Large intestine (tissue), 3 donors: ENCODE results near the gene QTRT2. TPM values are rescaled to one million over a fixed set of nuclear protein-coding genes. Genes with fewer than 3 reads are reported as not detected.
A peak's percentile ranks its signal among the peaks of the same experiment; 100 is the strongest.

Source experiments
- DNase-seq, 2 donors: peaks; one replicate each; pipeline versions ENCODE4 v3.0.0 to v3.0.0-alpha.2; 2013
- H3K27ac ChIP-seq: one replicate; pipeline ENCODE4 v1.5.1; 2013; ENCODE audit warnings: low read length
- H3K27me3 ChIP-seq: 2 replicates; pipeline ENCODE4 v1.6.1; 2013; ENCODE audit warnings: low read length; ENCODE audit not compliant: control insufficient read depth, insufficient read depth
- H3K36me3 ChIP-seq: 2 replicates; pipeline ENCODE4 v1.6.1; 2013; ENCODE audit warnings: low read length; ENCODE audit not compliant: control insufficient read depth, insufficient read depth
- H3K4me1 ChIP-seq: one replicate; pipeline ENCODE4 v1.6.1; 2013; ENCODE audit warnings: low read length; ENCODE audit not compliant: control insufficient read depth, insufficient read depth
- H3K4me3 ChIP-seq: one replicate; pipeline ENCODE4 v1.5.1; 2013; ENCODE audit warnings: low read length
- H3K9me3 ChIP-seq: one replicate; pipeline ENCODE4 v1.6.1; 2013; ENCODE audit warnings: mild to moderate bottlenecking, low read depth, low read length, moderate library complexity; ENCODE audit not compliant: control insufficient read depth
- WGBS: methylation state at CpG from one replicate; pipeline ENCODE4 v1.1.5; 2013; ENCODE audit warnings: low lambda C conversion rate; ENCODE audit not compliant: insufficient coverage; 5-methylcytosine and 5-hydroxymethylcytosine counted together
- polyA plus RNA-seq: library from polyadenylated mRNA; unstranded; fragments of 120-200 nt; gene quantifications from one replicate; pipeline ENCODE4 v1.2.1, GENCODE V29; 2013

QTRT2 gene
- polyA plus RNA-seq, 1 donor = 24.7 TPM

DNA sequence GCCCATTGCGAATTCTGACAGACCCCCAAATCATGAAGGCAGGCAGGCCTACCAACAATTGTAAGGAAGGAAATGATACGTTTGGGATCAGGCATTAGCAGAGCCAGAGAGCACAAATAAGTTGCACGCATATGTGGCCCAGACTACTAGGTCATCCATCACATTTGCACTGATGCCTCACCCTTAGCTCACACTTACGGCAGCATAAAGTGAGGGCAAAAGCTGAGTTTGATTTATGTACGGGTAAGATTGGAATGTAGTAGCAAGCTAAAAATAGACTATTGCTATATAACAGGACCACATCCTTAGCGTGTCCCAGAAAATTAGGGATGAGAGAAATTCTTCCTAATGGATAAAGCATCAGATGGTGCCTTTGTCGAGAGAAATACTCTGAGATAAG lies 58.6 kb downstream of the QTRT2 start:
- Histone ChIP-seq H3K4me3 (no peak overlapping the region), H3K27ac (no peak overlapping the region), H3K27me3 (no peaks in the 10 kb centered on the region), H3K4me1 (peaks cover 7% of the 10 kb centered on the region), H3K9me3 (no peaks in the 10 kb centered on the region), H3K36me3 (no peaks in the 10 kb centered on the region)
- no peak for DNase-seq
- WGBS = no CpG with 5 or more reads among the region's 7 CpGs

DNA sequence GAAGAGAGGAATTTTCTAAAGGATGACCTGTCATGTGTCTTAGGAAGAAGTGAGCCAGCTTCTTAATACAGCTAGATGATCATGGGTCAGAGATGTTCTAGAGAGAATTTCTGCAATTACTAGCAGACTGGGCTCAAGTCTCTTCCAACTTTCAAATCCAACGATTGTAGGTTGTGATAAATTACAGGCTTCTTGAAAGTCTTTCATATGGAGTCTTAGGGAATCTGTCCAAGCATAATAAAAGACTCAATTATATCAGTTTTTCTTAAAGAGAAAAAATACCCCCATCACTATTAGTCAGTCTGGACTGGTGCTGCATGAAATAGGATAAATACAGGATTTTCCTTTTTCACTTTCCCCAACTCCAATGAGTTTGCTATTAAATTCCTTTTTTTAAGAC lies 63.2 kb downstream of the QTRT2 start:
- DNase-seq = no peak
- no peaks in the 10 kb centered on the region for H3K9me3 ChIP-seq
- peaks cover 7% of the 10 kb centered on the region for H3K4me1 ChIP-seq
- H3K27me3 ChIP-seq = no peaks in the 10 kb centered on the region
- H3K27ac ChIP-seq = no peak overlapping the region
- WGBS = no CpG with 5 or more reads among the region's 1 CpG
- H3K4me3 ChIP-seq = no peak overlapping the region
- no peaks in the 10 kb centered on the region for H3K36me3 ChIP-seq

DNA sequence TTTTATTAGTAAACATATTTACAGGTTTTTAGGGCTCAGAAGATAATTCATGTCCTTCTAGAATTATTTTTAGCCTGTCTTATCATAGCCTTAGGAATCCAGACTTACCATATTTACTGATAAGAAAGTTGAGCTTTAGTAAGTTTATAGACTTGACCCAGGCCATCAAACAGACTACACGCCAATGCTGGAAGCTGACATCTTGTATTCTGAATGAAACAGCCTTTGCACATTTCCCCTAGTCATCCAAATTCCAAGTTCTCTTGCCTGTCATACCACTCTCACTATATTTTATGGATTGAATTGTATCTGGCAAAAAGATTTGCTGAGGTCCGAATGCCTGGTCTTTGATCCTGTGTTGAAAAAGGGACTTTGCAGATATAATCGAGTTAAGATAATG lies 63.7 kb downstream of the QTRT2 start:
- Histone ChIP-seq H3K4me1 (peaks cover 7% of the 10 kb centered on the region), H3K9me3 (no peaks in the 10 kb centered on the region), H3K27me3 (no peaks in the 10 kb centered on the region), H3K4me3 (no peak overlapping the region), H3K36me3 (no peaks in the 10 kb centered on the region), H3K27ac (no peak overlapping the region)
- WGBS = 0% methylated on average over 1 of the region's 3 CpGs
- DNase-seq = peak in 1 of 2 donors; percentile 19

DNA sequence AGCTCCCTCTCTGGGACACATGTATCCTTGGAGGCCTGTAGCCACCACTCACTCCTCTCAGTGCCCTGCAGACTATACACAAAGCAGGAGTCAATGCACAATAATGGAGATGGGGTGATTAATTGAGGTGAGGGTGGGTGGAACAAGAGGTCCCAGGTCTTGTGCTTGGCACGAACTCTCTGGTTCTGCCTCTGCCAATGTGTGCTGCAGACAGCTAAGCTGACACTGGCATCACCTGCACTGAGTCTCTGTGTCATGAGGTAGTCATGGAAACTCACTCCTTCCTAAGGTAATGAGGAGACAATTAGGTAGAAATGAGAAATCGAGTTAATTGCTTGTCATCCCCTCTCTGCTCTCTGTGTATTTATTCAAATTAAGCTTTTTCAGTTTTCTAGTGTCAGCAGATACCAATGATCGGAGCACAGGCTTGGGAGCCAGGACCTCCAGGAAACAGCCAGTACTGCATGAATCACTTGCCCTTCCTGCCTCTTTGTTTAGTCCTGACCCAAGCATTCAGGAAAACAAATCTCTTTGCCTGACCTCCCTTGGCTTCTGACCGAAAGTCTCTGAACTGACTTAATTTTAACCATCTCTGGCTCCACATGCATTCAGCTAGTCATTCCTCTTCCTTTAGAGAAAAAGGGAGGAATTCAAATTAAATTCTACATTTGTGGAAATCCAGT lies 65.6 kb downstream of the QTRT2 start:
- no peaks in the 10 kb centered on the region for H3K36me3 ChIP-seq
- no peak overlapping the region for H3K4me3 ChIP-seq
- no peaks in the 10 kb centered on the region for H3K27me3 ChIP-seq
- WGBS = no CpG with 5 or more reads among the region's 4 CpGs
- peaks cover 7% of the 10 kb centered on the region for H3K4me1 ChIP-seq
- H3K9me3 ChIP-seq = no peaks in the 10 kb centered on the region
- H3K27ac ChIP-seq = no peak overlapping the region
- no peak for DNase-seq

DNA sequence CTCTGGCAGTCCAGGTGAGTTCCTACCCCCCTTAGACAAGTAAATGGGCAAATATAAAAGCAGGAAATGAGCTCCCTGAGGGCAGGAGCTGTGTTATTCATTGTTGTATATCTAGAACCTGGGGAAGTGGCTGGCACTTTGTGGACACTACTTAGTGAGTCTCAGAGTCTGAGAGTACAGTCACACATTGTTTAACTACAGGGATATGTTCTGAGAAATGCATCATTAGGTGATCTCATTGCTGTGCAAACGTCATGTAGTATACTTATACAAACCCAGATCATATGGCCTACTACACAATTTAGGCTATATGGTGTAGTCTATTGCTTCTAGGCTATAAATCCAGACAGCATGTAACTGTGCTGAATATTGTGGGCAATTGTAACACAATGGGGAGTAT lies 69.9 kb downstream of the QTRT2 start:
- no peak for DNase-seq
- Histone ChIP-seq H3K36me3 (no peaks in the 10 kb centered on the region), H3K27ac (no peak overlapping the region), H3K4me1 (no peaks in the 10 kb centered on the region), H3K27me3 (no peaks in the 10 kb centered on the region), H3K9me3 (no peaks in the 10 kb centered on the region), H3K4me3 (no peak overlapping the region)
- no CpG with 5 or more reads among the region's 1 CpG for WGBS

DNA sequence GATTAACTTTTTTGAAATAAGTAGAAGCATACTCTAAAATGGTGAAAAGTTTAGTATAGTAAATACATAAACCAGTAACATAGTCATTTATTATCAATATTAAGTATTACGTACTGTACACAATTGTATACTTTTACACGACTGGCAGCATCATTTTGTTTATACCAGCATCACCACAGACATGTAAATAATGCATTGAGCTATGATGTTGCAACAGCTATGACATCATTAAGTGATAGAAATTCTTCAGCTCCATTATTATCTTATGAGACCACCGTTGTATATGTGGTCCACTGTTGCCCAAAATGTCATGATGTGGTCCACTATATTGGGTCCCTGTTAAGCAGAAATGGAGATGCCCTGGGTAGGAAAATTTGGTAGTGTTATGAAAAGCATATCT lies 71.0 kb downstream of the QTRT2 start:
- no CpG with 5 or more reads among the region's 3 CpGs for WGBS
- H3K27ac ChIP-seq = no peak overlapping the region
- no peaks in the 10 kb centered on the region for H3K27me3 ChIP-seq
- no peaks in the 10 kb centered on the region for H3K36me3 ChIP-seq
- H3K4me3 ChIP-seq = no peak overlapping the region
- no peaks in the 10 kb centered on the region for H3K9me3 ChIP-seq
- DNase-seq = no peak
- H3K4me1 ChIP-seq = no peaks in the 10 kb centered on the region

DNA sequence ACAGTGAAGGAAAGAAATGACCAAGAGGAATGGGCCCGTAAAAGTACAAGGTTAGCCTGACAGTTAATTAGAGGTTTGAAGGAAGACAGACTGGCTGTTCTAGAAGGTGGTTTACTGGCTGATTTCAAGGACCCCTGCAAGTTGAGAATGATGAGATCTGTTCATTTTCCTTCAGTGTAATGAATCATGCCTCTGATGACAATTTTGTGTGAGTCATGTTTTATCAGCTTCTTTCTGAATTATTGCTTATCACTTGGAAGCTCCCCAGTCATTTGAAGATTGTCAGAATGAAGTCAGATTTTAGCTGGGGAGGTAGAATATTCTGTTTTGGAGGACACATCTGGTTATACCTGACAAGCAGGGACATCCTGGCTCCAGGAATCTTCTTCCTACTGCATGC lies 71.7 kb downstream of the QTRT2 start:
- no peak for DNase-seq
- H3K4me3 ChIP-seq = no peak overlapping the region
- 71% methylated on average over 1 of the region's 1 CpG for whole genome bisulfite sequencing
- H3K9me3 ChIP-seq = no peaks in the 10 kb centered on the region
- H3K27ac ChIP-seq = no peak overlapping the region
- no peaks in the 10 kb centered on the region for H3K4me1 ChIP-seq
- H3K27me3 ChIP-seq = no peaks in the 10 kb centered on the region
- H3K36me3 ChIP-seq = no peaks in the 10 kb centered on the region

DNA sequence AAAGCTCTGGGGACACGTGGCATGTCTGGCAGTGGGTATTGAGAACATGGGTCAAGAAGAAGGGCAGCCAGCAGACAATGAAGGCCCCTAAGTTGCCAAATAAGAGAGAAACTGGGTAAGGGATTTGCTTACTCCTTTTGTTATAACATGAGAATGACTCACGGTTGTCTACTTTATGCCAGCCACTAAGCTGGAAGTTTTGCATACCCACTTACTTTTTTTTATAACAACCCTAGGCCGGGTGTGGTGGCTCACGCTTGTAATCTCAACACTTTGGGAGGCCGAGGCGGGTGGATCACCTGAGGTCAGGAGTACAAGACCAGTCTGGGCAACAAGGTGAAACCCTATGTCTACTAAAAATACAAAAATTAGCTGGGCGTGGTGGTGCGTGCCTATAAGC lies 72.3 kb downstream of the QTRT2 start:
- Histone ChIP-seq H3K9me3 (no peaks in the 10 kb centered on the region), H3K4me1 (no peaks in the 10 kb centered on the region), H3K36me3 (no peaks in the 10 kb centered on the region), H3K27me3 (no peaks in the 10 kb centered on the region), H3K27ac (no peak overlapping the region), H3K4me3 (no peak overlapping the region)
- DNase-seq = no peak
- WGBS = 100% methylated on average over 1 of the region's 8 CpGs

DNA sequence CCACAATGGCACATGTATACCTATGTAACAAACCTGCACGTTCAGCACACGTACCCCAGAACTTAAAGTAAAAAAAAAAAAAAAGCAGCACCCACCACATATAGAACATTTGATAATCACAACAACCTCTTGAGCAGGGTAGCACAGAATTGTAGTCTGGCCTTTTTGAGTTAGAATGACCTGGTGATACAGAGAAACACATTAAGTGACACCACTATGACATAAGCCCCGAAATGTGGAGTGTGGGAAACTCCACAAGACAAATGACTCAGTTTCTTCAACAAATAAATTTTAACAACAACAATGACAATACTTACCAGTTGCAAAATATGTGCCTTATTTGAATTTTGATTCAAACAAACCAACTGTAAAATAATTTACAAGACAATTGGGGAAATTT lies 76.0 kb downstream of the QTRT2 start:
- H3K27ac ChIP-seq = no peak overlapping the region
- H3K9me3 ChIP-seq = no peaks in the 10 kb centered on the region
- no peaks in the 10 kb centered on the region for H3K4me1 ChIP-seq
- WGBS = no CpG with 5 or more reads among the region's 3 CpGs
- H3K36me3 ChIP-seq = no peaks in the 10 kb centered on the region
- no peak overlapping the region for H3K4me3 ChIP-seq
- no peaks in the 10 kb centered on the region for H3K27me3 ChIP-seq
- no peak for DNase-seq

DNA sequence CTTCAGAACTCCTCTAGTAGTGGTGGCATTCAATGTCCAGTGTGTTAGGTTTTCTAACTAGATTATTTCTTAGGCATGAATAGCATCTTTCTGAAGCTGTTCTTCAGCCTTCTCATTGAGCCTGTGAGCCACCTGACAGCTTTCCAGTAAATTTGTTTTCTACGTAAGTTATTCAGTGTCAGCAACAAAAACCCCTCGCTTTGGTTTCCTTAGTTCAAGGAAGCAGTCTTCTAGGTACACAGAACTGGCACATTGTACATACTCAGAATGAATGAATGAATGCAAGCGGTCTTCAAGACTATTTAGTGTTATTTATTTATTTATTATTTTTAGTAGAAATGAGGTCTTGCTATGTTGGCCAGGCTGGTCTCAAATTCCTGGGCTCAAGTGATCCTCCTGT lies 77.4 kb downstream of the QTRT2 start:
- whole genome bisulfite sequencing = no CpG with 5 or more reads among the region's 3 CpGs
- no peaks in the 10 kb centered on the region for H3K27me3 ChIP-seq
- H3K4me1 ChIP-seq = no peaks in the 10 kb centered on the region
- no peak overlapping the region for H3K4me3 ChIP-seq
- no peaks in the 10 kb centered on the region for H3K36me3 ChIP-seq
- DNase-seq = no peak
- no peaks in the 10 kb centered on the region for H3K9me3 ChIP-seq
- no peak overlapping the region for H3K27ac ChIP-seq
